ENCODE results near the gene VEPH1.

- TF ChIP-seq CTCF (IDR thresholded peaks at IDR 0.05; ENCODE audit: insufficient read depth, low read length) (no peak), POLR2AphosphoS5 (IDR thresholded peaks at IDR 0.05; ENCODE audit: low read depth) (no peak), REST (IDR thresholded peaks at IDR 0.05; ENCODE audit: insufficient replicate concordance, low read depth) (no peak)
These were observed 197.8 kb downstream of the VEPH1 start for GRCh38 chr3:157305392-157305791.
